HEK293 (cell line): ENCODE data around the gene RGS21.

Source experiments
- TCF7L2 ChIP-seq: IDR thresholded peaks from 2 replicates; pipeline ENCODE4 v1.6.1; 2011; ENCODE audit warnings: low read depth, mild to moderate bottlenecking, inconsistent platforms, low read length, moderate library complexity, borderline replicate concordance
- ZFP37 ChIP-seq: fragments of 450-650 bp; formaldehyde crosslinking; IDR thresholded peaks from 2 replicates; pipeline ENCODE4 v1.5.1; 2016; ENCODE audit warnings: missing biosample characterization, missing genetic modification characterization
- ZNF19 ChIP-seq: fragments of 450-650 bp; formaldehyde crosslinking; IDR thresholded peaks from 2 replicates; pipeline ENCODE4; 2016; ENCODE audit warnings: missing biosample characterization, missing genetic modification characterization, low read depth
- TF ChIP-seq, protein P1 (sequence below): fragments of 450-650 bp; formaldehyde crosslinking; IDR thresholded peaks from 2 replicates; pipeline ENCODE4 v1.5.1; 2017; ENCODE audit warnings: missing biosample characterization, mild to moderate bottlenecking, missing genetic modification characterization, moderate library complexity
- TF ChIP-seq, protein P2 (sequence below): fragments of 450-650 bp; formaldehyde crosslinking; optimal IDR thresholded peaks from 2 replicates; pipeline ENCODE3; 2016; ENCODE audit warnings: missing biosample characterization, mild to moderate bottlenecking, missing genetic modification characterization
- TF ChIP-seq, protein P3 (sequence below): fragments of 450-650 bp; formaldehyde crosslinking; IDR thresholded peaks from 2 replicates; pipeline ENCODE4 v1.5.1; 2016; ENCODE audit warnings: missing biosample characterization, missing genetic modification characterization
- TF ChIP-seq, protein P4 (sequence below): fragments of 450-650 bp; formaldehyde crosslinking; IDR thresholded peaks from 2 replicates; pipeline ENCODE4 v1.5.1; 2016; ENCODE audit warnings: missing biosample characterization, missing genetic modification characterization
- TF ChIP-seq, protein P5 (sequence below): fragments of 450-650 bp; formaldehyde crosslinking; IDR thresholded peaks from 2 replicates; pipeline ENCODE4 v1.5.1; 2016; ENCODE audit warnings: missing biosample characterization, missing genetic modification characterization

DNA sequence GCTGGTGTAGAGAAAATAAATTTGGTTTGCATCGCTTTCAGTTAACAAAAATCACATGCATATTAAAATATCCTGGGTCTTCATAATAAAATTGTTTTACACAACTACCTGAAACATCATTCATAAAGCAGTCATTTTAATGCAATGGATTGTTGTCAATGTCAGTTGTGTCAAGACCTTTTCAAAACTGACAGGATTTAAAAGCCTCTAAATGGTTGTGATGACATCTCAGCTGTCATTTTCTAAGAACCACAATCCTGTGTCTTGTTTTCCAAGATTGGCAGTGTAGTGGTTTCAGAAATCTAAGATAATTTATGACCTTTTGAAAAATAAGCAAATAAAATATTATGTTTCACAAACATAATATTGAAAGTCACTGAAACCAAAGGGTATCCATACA, 42.0 kb downstream of the RGS21 start:
- TF ChIP-seq ZNF19: no peak
- TF ChIP-seq, protein P1, sequence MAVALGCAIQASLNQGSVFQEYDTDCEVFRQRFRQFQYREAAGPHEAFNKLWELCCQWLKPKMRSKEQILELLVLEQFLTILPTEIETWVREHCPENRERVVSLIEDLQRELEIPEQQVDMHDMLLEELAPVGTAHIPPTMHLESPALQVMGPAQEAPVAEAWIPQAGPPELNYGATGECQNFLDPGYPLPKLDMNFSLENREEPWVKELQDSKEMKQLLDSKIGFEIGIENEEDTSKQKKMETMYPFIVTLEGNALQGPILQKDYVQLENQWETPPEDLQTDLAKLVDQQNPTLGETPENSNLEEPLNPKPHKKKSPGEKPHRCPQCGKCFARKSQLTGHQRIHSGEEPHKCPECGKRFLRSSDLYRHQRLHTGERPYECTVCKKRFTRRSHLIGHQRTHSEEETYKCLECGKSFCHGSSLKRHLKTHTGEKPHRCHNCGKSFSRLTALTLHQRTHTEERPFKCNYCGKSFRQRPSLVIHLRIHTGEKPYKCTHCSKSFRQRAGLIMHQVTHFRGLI (tag by site-specific recombination): no peak
- TF ChIP-seq, protein P2, sequence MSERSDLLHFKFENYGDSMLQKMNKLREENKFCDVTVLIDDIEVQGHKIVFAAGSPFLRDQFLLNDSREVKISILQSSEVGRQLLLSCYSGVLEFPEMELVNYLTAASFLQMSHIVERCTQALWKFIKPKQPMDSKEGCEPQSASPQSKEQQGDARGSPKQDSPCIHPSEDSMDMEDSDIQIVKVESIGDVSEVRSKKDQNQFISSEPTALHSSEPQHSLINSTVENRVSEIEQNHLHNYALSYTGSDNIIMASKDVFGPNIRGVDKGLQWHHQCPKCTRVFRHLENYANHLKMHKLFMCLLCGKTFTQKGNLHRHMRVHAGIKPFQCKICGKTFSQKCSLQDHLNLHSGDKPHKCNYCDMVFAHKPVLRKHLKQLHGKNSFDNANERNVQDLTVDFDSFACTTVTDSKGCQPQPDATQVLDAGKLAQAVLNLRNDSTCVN: no peak
- TF ChIP-seq, protein P3, sequence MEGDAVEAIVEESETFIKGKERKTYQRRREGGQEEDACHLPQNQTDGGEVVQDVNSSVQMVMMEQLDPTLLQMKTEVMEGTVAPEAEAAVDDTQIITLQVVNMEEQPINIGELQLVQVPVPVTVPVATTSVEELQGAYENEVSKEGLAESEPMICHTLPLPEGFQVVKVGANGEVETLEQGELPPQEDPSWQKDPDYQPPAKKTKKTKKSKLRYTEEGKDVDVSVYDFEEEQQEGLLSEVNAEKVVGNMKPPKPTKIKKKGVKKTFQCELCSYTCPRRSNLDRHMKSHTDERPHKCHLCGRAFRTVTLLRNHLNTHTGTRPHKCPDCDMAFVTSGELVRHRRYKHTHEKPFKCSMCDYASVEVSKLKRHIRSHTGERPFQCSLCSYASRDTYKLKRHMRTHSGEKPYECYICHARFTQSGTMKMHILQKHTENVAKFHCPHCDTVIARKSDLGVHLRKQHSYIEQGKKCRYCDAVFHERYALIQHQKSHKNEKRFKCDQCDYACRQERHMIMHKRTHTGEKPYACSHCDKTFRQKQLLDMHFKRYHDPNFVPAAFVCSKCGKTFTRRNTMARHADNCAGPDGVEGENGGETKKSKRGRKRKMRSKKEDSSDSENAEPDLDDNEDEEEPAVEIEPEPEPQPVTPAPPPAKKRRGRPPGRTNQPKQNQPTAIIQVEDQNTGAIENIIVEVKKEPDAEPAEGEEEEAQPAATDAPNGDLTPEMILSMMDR: no peak
- TF ChIP-seq, protein P4, sequence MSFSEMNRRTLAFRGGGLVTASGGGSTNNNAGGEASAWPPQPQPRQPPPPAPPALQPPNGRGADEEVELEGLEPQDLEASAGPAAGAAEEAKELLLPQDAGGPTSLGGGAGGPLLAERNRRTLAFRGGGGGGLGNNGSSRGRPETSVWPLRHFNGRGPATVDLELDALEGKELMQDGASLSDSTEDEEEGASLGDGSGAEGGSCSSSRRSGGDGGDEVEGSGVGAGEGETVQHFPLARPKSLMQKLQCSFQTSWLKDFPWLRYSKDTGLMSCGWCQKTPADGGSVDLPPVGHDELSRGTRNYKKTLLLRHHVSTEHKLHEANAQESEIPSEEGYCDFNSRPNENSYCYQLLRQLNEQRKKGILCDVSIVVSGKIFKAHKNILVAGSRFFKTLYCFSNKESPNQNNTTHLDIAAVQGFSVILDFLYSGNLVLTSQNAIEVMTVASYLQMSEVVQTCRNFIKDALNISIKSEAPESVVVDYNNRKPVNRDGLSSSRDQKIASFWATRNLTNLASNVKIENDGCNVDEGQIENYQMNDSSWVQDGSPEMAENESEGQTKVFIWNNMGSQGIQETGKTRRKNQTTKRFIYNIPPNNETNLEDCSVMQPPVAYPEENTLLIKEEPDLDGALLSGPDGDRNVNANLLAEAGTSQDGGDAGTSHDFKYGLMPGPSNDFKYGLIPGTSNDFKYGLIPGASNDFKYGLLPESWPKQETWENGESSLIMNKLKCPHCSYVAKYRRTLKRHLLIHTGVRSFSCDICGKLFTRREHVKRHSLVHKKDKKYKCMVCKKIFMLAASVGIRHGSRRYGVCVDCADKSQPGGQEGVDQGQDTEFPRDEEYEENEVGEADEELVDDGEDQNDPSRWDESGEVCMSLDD (tag by site-specific recombination): no peak
- no peak for TF ChIP-seq TCF7L2
- TF ChIP-seq, protein P5, sequence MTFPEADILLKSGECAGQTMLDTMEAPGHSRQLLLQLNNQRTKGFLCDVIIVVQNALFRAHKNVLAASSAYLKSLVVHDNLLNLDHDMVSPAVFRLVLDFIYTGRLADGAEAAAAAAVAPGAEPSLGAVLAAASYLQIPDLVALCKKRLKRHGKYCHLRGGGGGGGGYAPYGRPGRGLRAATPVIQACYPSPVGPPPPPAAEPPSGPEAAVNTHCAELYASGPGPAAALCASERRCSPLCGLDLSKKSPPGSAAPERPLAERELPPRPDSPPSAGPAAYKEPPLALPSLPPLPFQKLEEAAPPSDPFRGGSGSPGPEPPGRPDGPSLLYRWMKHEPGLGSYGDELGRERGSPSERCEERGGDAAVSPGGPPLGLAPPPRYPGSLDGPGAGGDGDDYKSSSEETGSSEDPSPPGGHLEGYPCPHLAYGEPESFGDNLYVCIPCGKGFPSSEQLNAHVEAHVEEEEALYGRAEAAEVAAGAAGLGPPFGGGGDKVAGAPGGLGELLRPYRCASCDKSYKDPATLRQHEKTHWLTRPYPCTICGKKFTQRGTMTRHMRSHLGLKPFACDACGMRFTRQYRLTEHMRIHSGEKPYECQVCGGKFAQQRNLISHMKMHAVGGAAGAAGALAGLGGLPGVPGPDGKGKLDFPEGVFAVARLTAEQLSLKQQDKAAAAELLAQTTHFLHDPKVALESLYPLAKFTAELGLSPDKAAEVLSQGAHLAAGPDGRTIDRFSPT (tag by site-specific recombination): no peak
- no peak for TF ChIP-seq ZFP37 (tag by site-specific recombination)
